ENCODE measurements around the gene PDGFC. TPM values are rescaled to one million over a fixed set of nuclear protein-coding genes. Genes with fewer than 3 reads are reported as not detected.

The PDGFC gene
- total RNA-seq, 1 experiment from 2014 or later = 9.8 TPM

GRCh38 chr4:156950090-156950489 is 21.5 kb downstream of the PDGFC start:
- Histone ChIP-seq H4K20me1 (ENCODE audit: insufficient read depth) (no peaks in the 10 kb centered on the region), H3K9me3 (ENCODE audit: control insufficient read depth in 1 of 2, insufficient read depth in 1 of 2, low read depth in 1 of 2, low read length in 2 of 2) (no peaks in the 10 kb centered on the region), H3K9me2 (ENCODE audit: insufficient read depth) (no peaks in the 10 kb centered on the region), H3K4me2 (ENCODE audit: low read length) (peak overlapping the region; percentile 58), H3K79me2 (ENCODE audit: insufficient read depth, low read length) (no peaks in the 10 kb centered on the region), H3K27ac (ENCODE audit: low read depth, low read length) (peak overlapping the region; percentile 45), H3K27me3 (ENCODE audit: insufficient read depth, low read length) (no peaks in the 10 kb centered on the region), H3K36me3 (ENCODE audit: control insufficient read depth in 1 of 2, insufficient read depth in 2 of 2, low read length in 2 of 2) (no peaks in the 10 kb centered on the region), H3K4me3 (replicated peaks in 1 of 2; ENCODE audit: low read depth in 1 of 2, low read length in 2 of 2) (no peak overlapping the region), H3K9ac (ENCODE audit: low read length) (no peak overlapping the region), H2AFZ (ENCODE audit: low read depth, low read length, poor library complexity, severe bottlenecking) (no peak overlapping the region), H3K4me1 (ENCODE audit: control insufficient read depth in 1 of 2, insufficient read depth in 2 of 2, low read length in 2 of 2) (peaks cover 26 to 49% of the 10 kb centered on the region in 2 experiments)
- TF ChIP-seq MAX (IDR thresholded peaks at IDR 0.05) (no peak), ZNF274 (IDR thresholded peaks at IDR 0.05; ENCODE audit: low read depth, low read length) (no peak), SIN3A (IDR thresholded peaks at IDR 0.05; ENCODE audit: low read depth) (no peak), RAD21 (IDR thresholded peaks at IDR 0.05; ENCODE audit: low read depth) (no peak), FOSL1 (IDR thresholded peaks at IDR 0.05; ENCODE audit: low read depth) (no peak), JUND (IDR thresholded peaks at IDR 0.05) (no peak), POLR2AphosphoS5 (IDR thresholded peaks at IDR 0.05; ENCODE audit: low read depth, low read length) (no peak), TCF7L2 (IDR thresholded peaks at IDR 0.05; ENCODE audit: borderline replicate concordance, extremely low read depth, insufficient read depth, insufficient read length) (no peak), ZFX (IDR thresholded peaks at IDR 0.05) (no peak), CEBPB (IDR thresholded peaks at IDR 0.05; ENCODE audit: low read depth) (no peak), EZH2 (IDR thresholded peaks at IDR 0.05) (no peak), SRF (IDR thresholded peaks at IDR 0.05; ENCODE audit: low read depth) (no peak), CTCF (IDR thresholded peaks at IDR 0.05 in 2 of 3, conservative IDR thresholded peaks at IDR 0.05 in 1 of 3; ENCODE audit: borderline replicate concordance in 1 of 3, insufficient read depth in 1 of 3, low read depth in 2 of 3, low read length in 2 of 3) (no peak), EGR1 (IDR thresholded peaks at IDR 0.05; ENCODE audit: low read depth) (no peak), ZBTB33 (IDR thresholded peaks at IDR 0.05; ENCODE audit: extremely low read depth, insufficient replicate concordance, low read length) (no peak), CBX3 (IDR thresholded peaks at IDR 0.05; ENCODE audit: low read depth) (no peak), YY1 (IDR thresholded peaks at IDR 0.05; ENCODE audit: extremely low read depth, insufficient replicate concordance, low read depth, low read length) (no peak)
- DNase-seq (ENCODE audit: low read depth, low spot score) = no peak
- POLR2A ChIA-PET = no interaction called here
- CTCF ChIA-PET = interaction anchor here (1.4 kb wide), 1 partner anchor 19 kb away, joined by 3 read pairs; no protein-coding TSS in a partner anchor
- BruUV-seq (replicated peaks) = no TSS peak
- RAD21 ChIA-PET (ENCODE audit: low non-redundant PET in 1 of 2, low total read pairs in 2 of 2, uncharacterized antibody in 2 of 2, unreplicated experiment in 2 of 2) = no interaction called here
- ATAC-seq = no peak
- intact Hi-C loops (cut with micrococcal nuclease) = no loop called here
